Esophagus squamous epithelium (tissue), 5 donors: Measurements from ENCODE around the gene SPATA22. TPM values are rescaled to one million over a fixed set of nuclear protein-coding genes. Genes with fewer than 3 reads are reported as not detected.
A peak's percentile ranks its signal among the peaks of the same experiment; 100 is the strongest.

Source experiments
- DNase-seq: peaks from one replicate; lab custom pipeline; 2025; lab: John Stamatoyannopoulos, UW
- H3K27ac ChIP-seq, 4 donors: fragments of 200-600 bp; sonication (generic); one replicate each; pipeline ENCODE4 v1.5.1; 2016 to 2019; ENCODE audit warnings: mild to moderate bottlenecking in 1 of 4
- H3K27me3 ChIP-seq, 4 donors: fragments of 200-600 bp; sonication (generic); 1 replicate in 3 of 4; 2 replicates in 1 of 4; pipeline versions ENCODE4 v1.5.1 to v1.6.0; 2017 to 2021; ENCODE audit warnings: antibody characterized with exemption in 1 of 4
- H3K36me3 ChIP-seq, 3 donors: fragments of 200-600 bp; sonication (generic); one replicate each; pipeline ENCODE4 v1.5.1; 2016 to 2019
- H3K4me1 ChIP-seq, 3 donors: fragments of 200-600 bp; sonication (generic); one replicate each; pipeline ENCODE4 v1.5.1; 2017 to 2019
- H3K4me3 ChIP-seq, 4 donors: fragments of 200-600 bp; sonication (generic); 1 replicate in 3 of 4; 2 replicates in 1 of 4; pipeline ENCODE4 v1.5.1; 2016 to 2019; ENCODE audit warnings: mild to moderate bottlenecking in 2 of 4, moderate library complexity in 1 of 4
- H3K9me3 ChIP-seq, 3 donors: fragments of 200-600 bp; sonication (generic); one replicate each; pipeline ENCODE4 v1.5.1; 2016 to 2019
- CTCF ChIP-seq, 6 experiments: fragments of 450-650 bp in 4 of 6; fragments of 200-600 bp in 2 of 6; sonication (generic) in 2 of 6; IDR thresholded peaks; one replicate each; pipeline ENCODE4 v1.5.1; 2016 to 2019; ENCODE audit warnings: antibody characterized with exemption in 6 of 6, mild to moderate bottlenecking in 4 of 6, moderate library complexity in 4 of 6
- POLR2A ChIP-seq, 4 donors: fragments of 450-650 bp; IDR thresholded peaks; one replicate each; pipeline ENCODE4 v1.6.1; 2017; ENCODE audit warnings: antibody characterized with exemption in 4 of 4, mild to moderate bottlenecking in 4 of 4, moderate library complexity in 3 of 4
- WGBS, 2 donors: methylation state at CpG; one replicate each; pipeline ENCODE4 v1.1.5; 2018; 5-methylcytosine and 5-hydroxymethylcytosine counted together
- intact Hi-C: fragments of 100-400 bp; cut with DNase I; formaldehyde crosslinking; loops from one replicate; pipeline ENCODE4 v1.15.0; 2022
- total RNA-seq, 4 donors: library from RNA; depleted of rRNA; stranded (reverse); fragments of >200 nt; gene quantifications; one replicate each; pipeline ENCODE4 v1.1.0, GENCODE V29; 2016
- donor health status: DM: yes; HTN: yes; CAD: no.

SPATA22 gene
- total RNA-seq, 4 donors from 2014 or later: 0.41 TPM; not detected in 3

DNA sequence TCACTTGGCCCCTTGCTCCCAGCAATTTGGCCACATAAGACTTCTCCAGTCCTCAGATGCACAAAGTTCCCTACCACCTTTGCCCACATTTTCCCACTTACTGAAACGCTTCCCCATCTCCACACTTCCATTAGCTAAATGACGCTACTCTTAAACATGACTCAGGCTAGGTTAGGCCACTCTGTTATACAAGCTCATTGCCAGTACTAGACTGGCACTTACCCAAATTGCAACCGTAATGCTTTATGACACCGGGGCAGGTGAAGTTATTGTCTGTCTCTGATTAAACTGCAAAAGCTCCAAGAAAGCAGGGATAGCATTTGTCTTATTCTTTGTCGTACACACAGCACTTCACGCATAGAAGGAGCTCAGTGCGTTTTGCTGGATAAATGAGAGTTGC, 33.4 kb upstream of the SPATA22 start:
- no peak overlapping the region for H3K4me3 ChIP-seq
- TF ChIP-seq POLR2A (IDR thresholded peaks at IDR 0.05): no peak
- no peak for TF ChIP-seq CTCF (IDR thresholded peaks at IDR 0.05)
- no peak for DNase-seq
- no peaks in the 10 kb centered on the region for H3K9me3 ChIP-seq
- no peaks in the 10 kb centered on the region for H3K27me3 ChIP-seq
- no peaks in the 10 kb centered on the region for H3K4me1 ChIP-seq
- no peaks in the 10 kb centered on the region for H3K36me3 ChIP-seq
- 92 to 94% methylated on average over 4 to 7 of the region's 7 CpGs for WGBS, 2 donors
- no peak overlapping the region for H3K27ac ChIP-seq
- intact Hi-C loops: no loop called here

GRCh38 chr17:3503285-3503684, 31.7 kb upstream of the SPATA22 start:
- no peaks in the 10 kb centered on the region for H3K4me1 ChIP-seq
- intact Hi-C loops: no loop called here
- 55 to 67% methylated on average over 1 of the region's 1 CpG for WGBS, 2 donors
- no peak for TF ChIP-seq CTCF (IDR thresholded peaks at IDR 0.05)
- TF ChIP-seq POLR2A (IDR thresholded peaks at IDR 0.05): no peak
- no peak overlapping the region for H3K27ac ChIP-seq
- no peaks in the 10 kb centered on the region for H3K9me3 ChIP-seq
- H3K4me3 ChIP-seq: no peak overlapping the region
- no peaks in the 10 kb centered on the region for H3K27me3 ChIP-seq
- no peak for DNase-seq
- no peaks in the 10 kb centered on the region for H3K36me3 ChIP-seq

DNA sequence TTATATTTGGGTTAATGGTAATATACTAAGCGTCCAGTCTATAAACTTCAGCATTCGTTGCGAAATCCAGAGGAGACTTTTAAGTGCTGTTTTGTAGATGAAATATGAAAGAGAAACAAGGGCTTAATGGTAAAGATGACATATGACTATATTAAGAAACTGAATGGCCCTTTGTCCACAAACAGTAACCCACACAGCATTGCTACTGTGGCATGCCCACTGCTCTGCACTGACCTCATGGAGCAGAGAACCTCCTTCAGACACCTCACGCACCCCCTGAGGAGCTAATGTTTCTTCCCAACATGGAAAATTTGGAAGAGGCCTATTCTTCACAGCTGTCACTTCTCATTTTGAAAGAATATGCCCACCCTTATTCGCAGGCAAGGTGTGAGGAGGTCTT, 30.8 kb upstream of the SPATA22 start:
- DNase-seq: no peak
- H3K9me3 ChIP-seq: no peaks in the 10 kb centered on the region
- TF ChIP-seq CTCF (IDR thresholded peaks at IDR 0.05) (no peak), POLR2A (IDR thresholded peaks at IDR 0.05) (no peak)
- no peaks in the 10 kb centered on the region for H3K36me3 ChIP-seq
- intact Hi-C loops: no loop called here
- no peaks in the 10 kb centered on the region for H3K27me3 ChIP-seq
- no peak overlapping the region for H3K4me3 ChIP-seq
- H3K27ac ChIP-seq: no peak overlapping the region
- WGBS, 2 donors: 67 to 95% methylated on average over 4 to 5 of the region's 5 CpGs
- H3K4me1 ChIP-seq: no peaks in the 10 kb centered on the region

- intact Hi-C loops: no loop called here
- H3K36me3 ChIP-seq: no peaks in the 10 kb centered on the region
- H3K4me3 ChIP-seq: no peak overlapping the region
- H3K27ac ChIP-seq: peak overlapping the region in 2 of 4 donors; percentile 4 to 49
- WGBS, 2 donors: 56% methylated on average over 5 of the region's 5 CpGs
- no peak for DNase-seq
- no peaks in the 10 kb centered on the region for H3K27me3 ChIP-seq
- TF ChIP-seq POLR2A (IDR thresholded peaks at IDR 0.05): no peak
- no peaks in the 10 kb centered on the region for H3K9me3 ChIP-seq
- no peaks in the 10 kb centered on the region for H3K4me1 ChIP-seq
These were observed 29.7 kb upstream of the SPATA22 start for GRCh38 chr17:3501344-3501743.

- Histone ChIP-seq H3K4me3 (no peak overlapping the region), H3K27me3 (no peaks in the 10 kb centered on the region), H3K36me3 (peaks cover 0 to 4% (median 0%) of the 10 kb centered on the region in 3 donors), H3K9me3 (no peaks in the 10 kb centered on the region), H3K27ac (no peak overlapping the region), H3K4me1 (no peaks in the 10 kb centered on the region)
- intact Hi-C loops: no loop called here
- no peak for DNase-seq
- 45 to 69% methylated on average over 4 to 7 of the region's 7 CpGs for WGBS, 2 donors
- no peak for TF ChIP-seq CTCF (IDR thresholded peaks at IDR 0.05)
- TF ChIP-seq POLR2A (IDR thresholded peaks at IDR 0.05): no peak
These were observed 25.5 kb upstream of the SPATA22 start for GRCh38 chr17:3497101-3497500.

- Histone ChIP-seq H3K27ac (no peak overlapping the region), H3K9me3 (no peaks in the 10 kb centered on the region), H3K4me1 (no peaks in the 10 kb centered on the region), H3K27me3 (no peaks in the 10 kb centered on the region), H3K36me3 (no peaks in the 10 kb centered on the region), H3K4me3 (no peak overlapping the region)
- TF ChIP-seq CTCF (IDR thresholded peaks at IDR 0.05): no peak
- TF ChIP-seq POLR2A (IDR thresholded peaks at IDR 0.05): no peak
- WGBS, 2 donors: 74 to 77% methylated on average over 6 to 8 of the region's 8 CpGs
- no peak for DNase-seq
- intact Hi-C loops: no loop called here
These were observed 14.0 kb upstream of the SPATA22 start for GRCh38 chr17:3485481-3486068.
